Islet of Langerhans (tissue), 1 donor: ENCODE results near the gene LRRC75A.

Experiments used
- FAIRE-seq: peaks from one replicate; lab custom pipeline; 2011; peaks lifted over from hg19 to GRCh38; lab: Jason Lieb, UNC

LRRC75A gene

GRCh38 chr17:16493531-16494046, 1.6 kb upstream of the LRRC75A start:
- no peak for FAIRE-seq

DNA sequence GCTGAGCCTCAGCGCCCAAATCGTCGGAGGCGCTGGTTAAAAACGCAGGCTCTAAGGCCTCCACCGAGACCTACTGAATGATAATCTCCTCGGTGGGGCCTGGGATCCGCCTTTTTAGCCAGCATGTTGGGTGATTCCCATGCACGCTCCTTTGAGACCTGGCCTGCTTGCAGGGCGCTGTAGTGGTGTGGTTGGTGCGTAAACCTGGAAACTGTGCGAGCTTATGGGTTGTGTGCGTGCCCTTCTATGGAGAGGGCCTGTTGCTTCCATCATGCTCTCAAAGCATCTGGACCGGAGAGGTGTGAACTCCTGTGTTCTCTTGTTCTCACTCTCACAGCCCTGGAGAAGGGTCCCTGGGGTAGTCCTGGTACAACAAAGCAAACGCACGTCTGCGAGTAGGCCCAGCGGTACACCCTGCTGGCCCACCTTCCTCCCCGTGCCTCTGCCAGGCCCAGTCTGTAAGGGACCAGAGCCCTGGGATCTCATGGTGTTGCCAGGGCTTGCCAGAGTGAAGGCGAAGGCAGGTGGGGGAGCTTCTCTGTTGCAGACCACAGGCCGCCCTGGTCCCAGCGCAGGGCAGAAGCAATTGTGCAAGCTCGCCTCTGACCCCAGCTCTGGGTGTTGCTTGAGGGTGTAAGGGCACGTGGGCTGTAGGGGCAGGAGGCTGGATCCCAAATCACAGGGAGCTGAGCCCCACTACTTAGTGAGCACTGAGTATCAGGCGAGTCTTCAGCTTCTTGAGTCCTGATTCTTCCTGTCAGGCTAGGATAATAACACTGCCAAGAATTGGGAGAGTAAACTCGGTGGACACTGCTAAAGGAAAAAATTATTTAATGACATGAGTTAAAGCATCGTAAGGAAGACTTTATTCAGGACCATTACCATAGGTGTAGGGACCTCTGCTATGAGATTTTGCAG, 879 bp upstream of the LRRC75A start:
- FAIRE-seq, result no peak

DNA sequence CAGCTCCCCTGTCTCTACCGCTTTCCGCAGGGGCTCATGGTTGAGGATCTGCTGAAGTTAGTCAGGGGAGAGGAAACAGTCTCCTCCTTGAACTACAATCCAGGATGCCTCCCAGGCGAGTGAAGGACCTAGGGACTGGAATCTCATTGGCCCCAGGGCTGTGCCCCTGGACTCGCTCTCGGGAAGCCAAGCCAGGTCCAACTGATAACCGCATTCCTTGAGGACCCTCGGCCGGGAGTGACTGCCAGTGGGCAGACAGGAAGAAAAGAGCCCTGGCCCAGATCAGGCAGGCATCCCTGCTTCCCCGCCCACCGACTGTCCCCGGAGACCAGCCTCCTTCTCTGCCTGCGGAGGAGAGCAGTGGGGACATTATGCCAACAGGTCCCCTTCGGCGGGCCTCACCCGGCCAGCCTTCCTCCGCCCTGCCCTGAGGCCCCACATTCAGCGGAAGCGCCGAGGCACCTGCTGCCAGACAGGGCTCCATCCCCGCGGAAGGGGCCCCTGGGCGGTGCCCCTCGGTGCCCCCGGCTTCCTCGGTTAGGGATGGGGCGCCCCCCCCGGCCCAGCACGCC, 776 bp downstream of the LRRC75A start:
- no peak for FAIRE-seq

- no peak for FAIRE-seq
Measured at GRCh38 chr17:16489431-16489830, 2.6 kb downstream of the LRRC75A start.

DNA sequence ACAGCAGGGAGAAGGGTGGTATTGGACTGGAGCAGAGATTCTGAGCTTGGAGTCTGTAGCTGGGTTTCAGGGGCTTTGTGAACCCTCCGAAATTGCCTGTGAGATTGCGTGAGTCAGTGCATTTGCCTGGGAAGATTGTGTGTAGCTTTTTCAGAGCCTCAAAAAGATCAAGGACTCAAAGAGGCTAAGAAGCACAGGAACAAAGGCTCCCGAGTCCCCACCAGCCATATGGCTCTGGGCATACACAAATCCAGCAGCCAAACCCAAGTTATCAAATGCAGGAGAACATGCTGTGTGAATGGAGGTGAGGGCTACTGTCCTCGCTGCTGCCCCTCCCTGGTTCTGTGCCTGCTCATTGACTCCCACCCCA, 3.0 kb downstream of the LRRC75A start:
- FAIRE-seq, result no peak

DNA sequence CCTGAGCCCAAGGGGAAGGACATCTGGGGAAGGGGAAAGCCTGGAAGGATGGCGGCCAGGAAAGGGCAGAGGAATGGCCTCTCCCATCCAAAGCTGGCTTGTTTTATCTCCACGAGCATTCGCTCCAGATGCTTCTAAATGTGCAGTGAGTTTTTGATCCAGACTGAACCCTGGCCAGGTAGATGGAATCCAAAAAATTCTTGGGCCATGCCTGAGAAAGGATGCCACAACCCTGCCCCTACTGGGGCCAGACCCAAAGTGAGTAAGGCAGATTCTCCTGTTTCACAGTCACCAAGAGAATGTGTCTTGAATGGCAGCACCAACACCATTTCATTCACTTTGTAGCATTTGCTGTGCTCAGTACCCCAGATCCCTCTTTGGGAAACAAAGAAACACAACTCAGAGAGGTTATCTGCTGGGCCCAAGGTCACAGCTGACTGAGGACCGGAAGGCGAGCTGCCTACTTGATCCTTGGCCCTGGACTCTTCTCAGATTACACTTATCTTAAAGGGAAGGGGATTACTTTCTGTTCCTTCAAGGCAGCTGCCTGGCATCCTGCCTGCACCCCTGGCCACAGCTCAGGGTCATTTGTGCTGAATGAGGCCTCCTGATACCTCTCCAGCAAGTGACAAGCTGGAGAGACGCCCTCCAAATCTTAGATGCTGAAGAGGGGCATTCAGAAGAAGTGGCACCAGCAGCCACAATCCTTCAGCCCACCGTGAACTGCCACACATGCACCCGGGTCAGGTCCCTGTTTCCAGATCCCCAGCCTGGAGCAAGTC, 3.6 kb downstream of the LRRC75A start:
- FAIRE-seq, result no peak

DNA sequence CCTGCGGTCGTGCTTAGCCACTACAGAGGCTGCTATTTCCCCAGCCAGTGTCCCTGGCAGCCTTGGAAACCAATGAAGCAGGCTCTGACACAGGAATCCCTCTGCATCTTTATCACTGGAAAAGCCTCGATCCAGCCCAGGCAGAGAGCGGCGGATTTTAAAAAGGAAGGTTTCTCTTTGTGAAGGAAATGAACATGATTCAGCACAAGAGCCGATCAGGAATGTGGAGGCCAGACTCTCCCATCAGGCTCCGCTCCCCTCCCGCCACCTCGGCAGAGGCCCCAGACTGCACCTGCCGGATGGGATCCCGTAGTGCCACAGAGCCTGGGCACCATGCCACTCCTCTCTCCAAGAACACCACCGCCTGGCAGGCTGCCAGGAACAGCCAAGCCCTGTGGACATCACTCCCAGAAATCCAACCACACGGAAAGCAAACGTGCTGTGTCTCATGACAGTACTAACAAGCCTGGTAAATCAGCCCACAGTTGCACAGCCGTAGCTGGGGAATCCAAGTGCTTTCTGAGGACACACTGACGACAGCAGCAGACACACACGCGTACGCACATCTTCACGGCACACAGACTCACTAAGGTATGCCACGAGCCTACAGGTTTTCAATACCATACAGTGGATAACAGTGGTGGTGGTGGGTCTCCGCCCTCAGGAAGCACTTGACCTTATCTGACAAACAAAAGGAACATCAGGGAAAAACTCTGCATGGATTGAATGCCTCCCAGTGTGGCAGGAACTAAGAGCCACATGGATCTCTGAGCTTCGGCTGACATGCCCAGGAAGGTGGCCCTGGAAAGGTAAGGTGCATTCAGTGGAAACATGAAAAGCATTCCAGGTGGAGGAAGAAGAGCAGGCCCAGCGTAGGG, 5.4 kb downstream of the LRRC75A start:
- FAIRE-seq, result peak; percentile 60

- no peak for FAIRE-seq
Measured at GRCh38 chr17:16484445-16485175, 7.4 kb downstream of the LRRC75A start.

- FAIRE-seq, result no peak
Measured at GRCh38 chr17:16483021-16483645, 8.9 kb downstream of the LRRC75A start.

DNA sequence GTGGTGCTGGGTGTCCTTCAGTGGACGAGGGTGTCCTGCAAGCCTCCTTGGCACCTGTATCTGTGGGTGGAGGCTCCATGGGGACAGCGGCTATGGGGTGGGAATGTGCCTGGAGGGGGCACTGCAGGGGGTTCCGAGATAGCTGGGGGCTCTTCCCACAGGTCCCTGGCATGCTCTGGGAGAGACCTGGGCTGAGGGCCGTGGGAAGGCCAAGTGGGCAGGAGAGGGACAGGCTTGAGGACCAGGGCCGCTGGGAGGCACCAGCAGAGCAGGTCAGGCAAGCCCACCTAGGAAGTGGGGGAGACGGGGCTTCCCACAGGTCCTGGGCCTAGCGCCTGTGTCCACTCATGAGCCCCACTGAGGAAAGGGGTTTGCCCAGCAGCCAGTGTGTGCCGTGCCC, 9.7 kb downstream of the LRRC75A start:
- FAIRE-seq, result no peak

DNA sequence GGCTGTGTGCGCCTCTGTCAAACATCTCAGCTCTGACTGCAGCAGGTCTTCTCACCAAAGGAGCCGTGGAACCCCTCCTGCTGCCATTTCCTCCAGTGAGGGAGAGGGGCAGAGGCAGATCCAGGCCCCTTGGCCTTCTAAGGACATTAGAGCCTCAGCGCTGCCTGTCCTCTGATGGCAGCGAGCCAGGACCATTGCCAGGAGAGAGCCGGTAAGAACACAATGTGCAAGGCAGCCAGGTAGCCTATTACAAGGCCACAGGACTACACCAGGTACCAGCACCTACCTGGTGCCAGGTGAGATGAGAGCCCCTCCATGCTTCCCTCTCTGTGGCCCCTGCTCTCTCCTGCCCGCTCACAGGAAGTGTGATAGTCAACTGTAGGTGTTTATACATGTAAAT, 11.0 kb downstream of the LRRC75A start:
- FAIRE-seq, result no peak

- FAIRE-seq, result no peak
Measured at GRCh38 chr17:16479264-16479663, 12.7 kb downstream of the LRRC75A start.

DNA sequence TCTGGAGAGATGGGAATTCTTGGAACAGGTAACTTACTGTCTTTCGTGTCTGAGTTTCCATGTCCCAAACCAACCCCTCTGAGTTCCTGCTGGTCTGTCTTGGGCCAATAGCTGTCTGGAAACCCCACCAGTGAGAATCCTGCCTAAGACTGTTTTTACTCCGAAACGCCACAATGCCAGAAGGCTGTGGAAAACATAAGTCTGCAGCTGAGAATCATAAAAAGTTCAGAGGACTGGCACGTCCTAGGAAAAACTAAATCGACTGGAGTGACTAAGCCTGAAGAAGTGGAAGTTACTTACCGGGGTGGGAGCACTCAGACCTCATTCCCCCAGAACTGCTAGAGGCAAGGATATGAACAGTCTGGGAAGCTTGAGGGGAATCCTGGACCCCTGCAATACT, 13.3 kb downstream of the LRRC75A start:
- FAIRE-seq, result no peak

GRCh38 chr17:16477666-16478065, 14.3 kb downstream of the LRRC75A start:
- no peak for FAIRE-seq

- FAIRE-seq, result no peak
Measured at GRCh38 chr17:16477255-16477654, 14.7 kb downstream of the LRRC75A start.

DNA sequence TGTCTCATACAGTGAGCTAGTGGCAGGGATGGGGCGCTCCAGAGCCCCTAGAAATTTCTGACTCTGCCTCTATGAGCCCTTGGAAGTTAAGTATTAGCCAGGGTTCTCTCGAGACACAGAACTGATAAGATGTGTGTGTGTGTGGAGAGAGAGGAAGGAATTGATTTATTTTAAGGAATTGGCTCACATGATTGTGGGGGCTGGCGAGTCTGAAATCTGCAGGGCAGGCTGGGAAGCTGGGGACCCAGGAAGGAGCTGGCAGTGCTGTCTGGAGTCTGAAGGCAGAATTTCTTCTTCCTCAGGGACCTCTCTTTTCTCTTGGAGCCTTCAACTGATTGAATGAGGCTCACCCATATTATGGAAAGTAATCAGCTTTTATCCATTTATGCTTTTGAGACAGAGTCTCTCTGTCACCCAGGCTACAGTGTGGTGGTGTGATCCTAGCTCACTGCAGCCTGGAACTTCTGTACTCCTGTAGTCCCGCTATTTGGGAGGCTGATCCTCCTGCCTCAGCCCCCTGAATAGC, 16.8 kb downstream of the LRRC75A start:
- FAIRE-seq, result no peak

GRCh38 chr17:16474012-16474725, 17.8 kb downstream of the LRRC75A start:
- no peak for FAIRE-seq

- no peak for FAIRE-seq
Measured at GRCh38 chr17:16473044-16474011, 18.7 kb downstream of the LRRC75A start.

- no peak for FAIRE-seq
Measured at GRCh38 chr17:16472539-16472938, 19.5 kb downstream of the LRRC75A start.
